ENCODE measurements around the gene TAGLN.

Gene TAGLN

GRCh38 chr11:117214404-117215110 lies 15.4 kb downstream of the TAGLN start:
- DNase-seq (ENCODE audit: low read depth) = no peak

GRCh38 chr11:117217141-117218084 lies 18.2 kb downstream of the TAGLN start:
- no peak for DNase-seq (ENCODE audit: low read depth)

DNA sequence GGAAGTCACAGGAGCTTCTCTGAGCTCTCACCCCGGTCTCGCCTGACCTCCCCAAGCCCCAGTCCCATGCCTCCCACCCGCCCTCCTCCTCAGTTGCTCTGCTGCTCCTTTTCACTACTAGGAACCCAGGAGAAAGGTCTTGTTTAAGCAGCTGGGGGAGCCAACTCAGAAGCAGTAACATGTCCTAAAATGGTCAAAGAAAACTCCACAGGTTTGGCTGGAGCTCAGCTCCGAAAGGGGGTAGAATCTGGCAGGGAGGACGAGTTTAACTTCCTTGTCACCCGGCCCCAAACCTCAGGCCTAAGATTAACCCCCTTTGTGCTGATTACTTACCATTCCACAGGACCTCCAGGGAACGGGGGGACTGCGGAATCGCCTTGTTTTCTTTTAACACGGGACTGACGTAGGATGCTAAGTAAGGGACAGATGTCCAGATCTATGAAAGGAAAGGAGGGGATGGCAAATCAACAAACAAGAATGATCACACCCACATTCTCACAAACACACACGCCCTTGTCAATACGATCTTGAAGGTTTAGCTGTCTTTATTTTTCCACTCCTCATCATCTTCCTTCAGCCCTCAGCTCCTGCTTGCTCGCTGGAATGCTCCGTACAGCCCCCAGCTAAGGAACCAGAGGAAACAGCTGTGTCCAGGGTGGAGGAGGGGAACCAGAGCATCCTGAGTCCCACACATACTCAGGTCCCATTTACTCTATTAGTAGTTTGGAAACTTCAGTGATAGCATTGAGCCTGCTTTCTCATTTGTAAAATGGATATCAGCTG lies 19.2 kb downstream of the TAGLN start:
- DNase-seq (ENCODE audit: low read depth) = no peak

GRCh38 chr11:117219001-117219400 lies 19.8 kb downstream of the TAGLN start:
- DNase-seq (ENCODE audit: low read depth) = no peak

DNA sequence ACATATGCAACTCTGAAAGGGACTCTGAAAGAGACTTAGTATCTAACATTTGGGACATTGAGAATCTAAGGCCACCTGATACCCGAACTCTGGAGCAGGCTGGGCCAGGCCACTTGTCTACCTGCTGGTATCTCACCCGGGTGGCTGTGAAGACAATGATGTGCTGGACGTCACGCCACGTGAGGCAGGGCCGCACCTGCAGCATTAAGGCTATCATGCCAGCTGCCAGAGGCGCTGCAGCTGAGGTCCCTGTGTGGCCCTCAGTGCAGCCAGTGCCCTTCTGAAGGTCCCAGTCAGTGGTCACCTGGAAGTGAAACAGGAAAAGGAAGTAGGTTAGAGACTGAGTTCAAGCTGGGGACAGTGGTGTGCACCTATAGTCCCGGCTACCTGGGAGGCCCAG lies 20.3 kb downstream of the TAGLN start:
- no peak for DNase-seq (ENCODE audit: low read depth)

GRCh38 chr11:117219995-117220394 lies 20.8 kb downstream of the TAGLN start:
- DNase-seq (ENCODE audit: low read depth) = no peak

DNA sequence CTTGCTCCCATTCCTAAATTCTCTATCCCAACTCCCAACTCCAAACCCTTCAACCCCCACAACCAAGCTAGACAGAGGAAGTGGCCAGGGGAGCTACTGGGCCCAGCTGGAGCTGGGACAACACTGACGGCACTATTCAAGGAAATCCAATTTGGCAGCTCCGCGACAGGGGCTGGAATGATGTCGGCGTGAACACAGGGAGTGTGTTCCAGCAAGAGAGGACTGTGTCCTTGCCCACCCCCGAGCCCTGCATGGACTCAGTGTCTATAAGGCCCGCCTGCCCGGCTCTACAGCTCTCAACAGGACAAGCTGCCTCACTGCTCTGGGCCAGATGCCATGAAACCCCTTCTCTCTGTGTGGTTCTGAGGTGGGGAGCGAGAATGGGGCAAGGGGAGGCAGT lies 21.4 kb downstream of the TAGLN start:
- no peak for DNase-seq (ENCODE audit: low read depth)

- no peak for DNase-seq (ENCODE audit: low read depth)
These were observed 22.0 kb downstream of the TAGLN start for GRCh38 chr11:117220999-117221774.

- DNase-seq (ENCODE audit: low read depth) = no peak
These were observed 22.8 kb downstream of the TAGLN start for GRCh38 chr11:117221775-117222517.

GRCh38 chr11:117222991-117223740 lies 24.0 kb downstream of the TAGLN start:
- DNase-seq (ENCODE audit: low read depth) = no peak

DNA sequence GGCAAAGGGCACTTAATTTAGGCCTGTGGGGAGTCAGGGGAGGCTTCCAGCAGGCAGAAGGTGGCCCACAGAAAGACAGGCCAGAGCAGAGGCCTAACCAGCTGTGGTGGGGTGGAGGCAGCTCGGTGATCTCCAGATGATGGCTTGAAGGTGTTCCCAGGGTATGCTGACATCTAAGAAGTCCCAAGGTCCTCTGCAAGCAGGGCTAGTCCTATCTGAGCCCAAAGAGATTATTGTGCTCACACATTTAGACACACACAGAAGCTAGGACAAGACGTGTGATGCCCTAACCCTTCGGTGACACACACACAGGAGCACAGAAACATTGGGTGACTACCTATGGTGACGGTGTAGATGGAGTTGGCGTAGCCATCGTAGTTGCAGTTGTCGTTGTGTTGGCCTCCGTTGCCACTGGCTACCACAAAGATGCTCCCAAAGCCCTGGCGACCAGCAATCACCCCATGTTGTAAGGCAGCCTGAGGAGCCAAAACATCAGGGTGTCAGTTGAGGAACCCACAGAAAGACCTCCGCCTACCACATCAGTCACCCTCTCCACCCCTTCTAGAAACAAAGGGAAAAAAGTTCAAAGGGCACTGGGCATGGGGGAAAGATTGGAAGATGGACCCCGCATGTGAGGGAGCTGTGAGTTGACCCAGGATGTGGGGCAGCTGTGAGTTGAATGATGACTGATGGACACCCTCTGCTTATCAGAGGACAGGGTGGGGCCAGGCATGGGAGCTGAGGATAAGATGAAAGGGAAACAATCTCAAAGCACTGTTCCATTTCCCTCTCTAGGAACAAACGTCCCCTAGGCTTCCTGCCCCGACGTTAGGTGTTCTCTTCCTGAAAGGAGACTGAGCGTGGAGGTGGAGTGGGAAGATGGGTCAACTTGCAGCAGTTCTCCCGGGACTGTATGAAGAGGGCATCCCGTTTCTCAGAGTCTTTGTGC lies 24.8 kb downstream of the TAGLN start:
- DNase-seq (ENCODE audit: low read depth) = no peak

DNA sequence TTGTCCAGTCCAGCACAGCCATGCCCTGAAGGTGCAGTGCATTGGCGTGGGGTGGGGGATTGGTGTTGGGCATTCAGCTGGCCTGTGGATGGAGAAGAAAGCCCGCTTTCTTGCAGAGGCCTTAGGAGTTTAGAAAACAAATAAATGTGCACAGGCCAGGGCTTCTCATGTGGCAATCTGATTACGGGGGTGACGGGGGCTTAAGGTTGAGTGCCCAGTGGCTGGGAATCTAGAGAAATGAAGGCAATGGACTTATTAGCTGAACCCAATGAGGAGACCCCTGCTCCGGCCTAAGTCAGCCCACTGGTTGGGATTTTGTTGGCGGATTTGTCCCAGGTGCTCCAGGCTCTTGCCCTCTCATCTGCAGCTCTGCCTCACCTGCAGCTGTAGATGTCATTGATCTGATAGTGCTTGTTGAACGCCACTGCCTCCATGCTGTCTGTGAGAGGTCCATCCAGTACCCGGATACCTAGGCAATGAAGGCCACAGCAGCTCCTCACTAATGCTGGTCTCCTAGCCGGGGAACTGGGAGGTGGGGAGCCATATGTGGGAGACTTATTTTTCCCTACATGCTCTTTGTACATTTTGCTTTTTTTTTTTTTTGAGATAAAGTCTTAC lies 26.5 kb downstream of the TAGLN start:
- DNase-seq (ENCODE audit: low read depth) = no peak

- no peak for DNase-seq (ENCODE audit: low read depth)
These were observed 27.5 kb downstream of the TAGLN start for GRCh38 chr11:117226388-117227385.

- no peak for DNase-seq (ENCODE audit: low read depth)
These were observed 28.9 kb downstream of the TAGLN start for GRCh38 chr11:117228091-117228490.

DNA sequence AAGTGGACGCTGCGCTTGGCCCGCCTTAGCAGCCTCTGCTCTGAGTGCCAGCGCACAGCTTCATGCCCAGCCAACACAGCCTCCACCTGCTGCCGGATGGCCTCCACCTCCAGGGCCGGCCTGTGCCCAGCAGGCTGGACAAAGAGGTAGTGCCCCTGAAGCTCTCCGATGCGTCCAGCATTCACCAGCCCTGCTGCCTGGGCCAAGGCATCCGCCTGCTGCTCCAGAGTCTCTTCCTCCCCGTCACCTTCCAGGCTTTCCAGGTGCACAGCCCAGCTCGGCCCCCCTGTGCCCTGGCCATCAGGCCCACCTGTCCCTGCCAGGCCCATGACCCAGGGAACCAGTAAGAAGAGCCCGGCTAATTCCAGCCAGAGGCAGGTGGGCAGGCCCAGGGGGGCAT lies 30.2 kb downstream of the TAGLN start:
- no peak for DNase-seq (ENCODE audit: low read depth)

GRCh38 chr11:117229931-117230285 lies 30.7 kb downstream of the TAGLN start:
- DNase-seq (ENCODE audit: low read depth) = no peak

- DNase-seq (ENCODE audit: low read depth) = no peak
These were observed 31.3 kb downstream of the TAGLN start for GRCh38 chr11:117230286-117230961.
